K562 (cell line): ENCODE data around the gene PPM1N. TPM values are rescaled to one million over a fixed set of nuclear protein-coding genes. Genes with fewer than 3 reads are reported as not detected.

Source experiments
- BRD4 ChIP-seq: fragments of 200-600 bp; sonication (generic); IDR thresholded peaks from 2 replicates; pipeline ENCODE4 v1.6.1; 2017; ENCODE audit warnings: inconsistent platforms
- CAMTA2 ChIP-seq: fragments of 250-450 bp; sonication (Bioruptor Pico); conservative IDR thresholded peaks from 2 replicates; pipeline ENCODE4 v1.5.1; 2022
- CUX1 ChIP-seq: fragments of 200-800 bp; sonication (Bioruptor generic); IDR thresholded peaks from 2 replicates; pipeline ENCODE4 v1.6.1; 2016; ENCODE audit warnings: missing genetic modification characterization, missing compliant biosample characterization
- FOXM1 ChIP-seq, 2 experiments: fragments of 450-650 bp in 1 of 2; sonication (generic) in 1 of 2; formaldehyde crosslinking in 1 of 2; IDR thresholded peaks; 2 replicates each; pipeline versions ENCODE4 v1.6.1 to v1.9.0; 2017 to 2022; ENCODE audit warnings: low read depth in 2 of 2, mild to moderate bottlenecking in 2 of 2, missing genetic modification reagents in 1 of 2, moderate library complexity in 1 of 2
- MIER1 ChIP-seq: fragments of 450-650 bp; IDR thresholded peaks from 2 replicates; pipeline ENCODE4 v1.6.1; 2016; ENCODE audit warnings: antibody characterized with exemption, mild to moderate bottlenecking, low read depth
- NCOR1 ChIP-seq: fragments of 450-650 bp; IDR thresholded peaks from 2 replicates; pipeline ENCODE4 v1.6.1; 2016; ENCODE audit warnings: mild to moderate bottlenecking, moderate library complexity
- NR1H2 ChIP-seq: sonication (generic); formaldehyde crosslinking; IDR thresholded peaks from 2 replicates; pipeline ENCODE4 v1.4.0; 2020; ENCODE audit warnings: mild to moderate bottlenecking, missing genetic modification reagents
- PBX2 ChIP-seq, 2 experiments: IDR thresholded peaks in 1 of 2; conservative IDR thresholded peaks in 1 of 2; 2 replicates each; pipeline ENCODE4 v1.6.1; 2016; ENCODE audit warnings: low read depth in 2 of 2, mild to moderate bottlenecking in 1 of 2, missing compliant biosample characterization in 1 of 2, missing genetic modification characterization in 1 of 2, moderate library complexity in 1 of 2
- SMARCA5 ChIP-seq: fragments of 450-650 bp; IDR thresholded peaks from 2 replicates; pipeline ENCODE4 v1.6.1; 2016
- SREBF1 ChIP-seq: fragments of 150-350 bp; IDR thresholded peaks from 2 replicates; pipeline ENCODE4 v1.6.1; 2014; ENCODE audit warnings: antibody characterized with exemption, low read depth, low read length, borderline replicate concordance
- TOE1 ChIP-seq, 2 experiments: fragments of 450-650 bp in 1 of 2; sonication (generic) in 1 of 2; formaldehyde crosslinking in 1 of 2; IDR thresholded peaks; 2 replicates each; pipeline versions ENCODE4 v1.7.1 to v1.8.0; 2016 to 2022; ENCODE audit warnings: borderline replicate concordance in 2 of 2, mild to moderate bottlenecking in 2 of 2, antibody characterized with exemption in 1 of 2, inconsistent platforms in 1 of 2, low read depth in 1 of 2, missing genetic modification reagents in 1 of 2, moderate library complexity in 1 of 2
- ZNF124 ChIP-seq: sonication (generic); formaldehyde crosslinking; IDR thresholded peaks from 2 replicates; pipeline ENCODE4 v1.8.1; 2022; ENCODE audit warnings: missing genetic modification reagents
- ZNF398 ChIP-seq: fragments of 250-450 bp; sonication (Bioruptor Pico); IDR thresholded peaks from 2 replicates; pipeline ENCODE4 v1.8.0; 2021; ENCODE audit warnings: moderate library complexity, mild to moderate bottlenecking, inconsistent platforms
- ZSCAN29 ChIP-seq: fragments of 450-650 bp; IDR thresholded peaks from 2 replicates; pipeline ENCODE4 v1.6.1; 2017
- polyA plus RNA-seq, 8 experiments: library from polyadenylated mRNA; depleted of rRNA in 4 of 8; stranded (reverse) in 5 of 8; unstranded in 3 of 8; fragments of >200 nt; fragmentation: Nextera tagmentation in 2 of 8; fragmentation: Illumina TruSeq in 1 of 8; extraction: Ambion mirVana in 2 of 8; extraction: Trizol in 1 of 8; gene quantifications; 2 replicates each; pipeline versions ENCODE4 v1.2.1 to v1.2.3, GENCODE V29; 2011 to 2014; ENCODE audit warnings: inconsistent platforms in 1 of 8, missing spikeins in 1 of 8
- total RNA-seq, 7 experiments: library from RNA; depleted of rRNA in 6 of 7; stranded (reverse); fragments of >200 nt in 6 of 7; fragmentation: Illumina TruSeq in 2 of 7; extraction: Trizol in 2 of 7; gene quantifications; 2 replicates each; pipeline versions ENCODE4 v1.2.1 to v1.2.3, GENCODE V29; 2011 to 2021; ENCODE audit warnings: low replicate concordance in 1 of 7

Gene PPM1N
- total and polyA plus RNA-seq, 9 of the 15 experiments (the other 6 are each of a cell fraction or from before 2014, with no cell fraction given), result 4.5 to 15.6 (median 8.7) TPM

- TF ChIP-seq FOXM1 (IDR thresholded peaks at IDR 0.05; ENCODE audit: low read depth) (peak; percentile 79), FOXM1 (CRISPR knock-in tag; IDR thresholded peaks at IDR 0.05; ENCODE audit: low read depth) (no peak), PBX2 (CRISPR knock-in tag; IDR thresholded peaks at IDR 0.05; ENCODE audit: low read depth) (no peak), PBX2 (tag; conservative IDR thresholded peaks at IDR 0.05; ENCODE audit: low read depth) (no peak), SMARCA5 (peak; percentile 90), CAMTA2 (CRISPR knock-in tag) (no peak), CUX1 (CRISPR knock-in tag) (peak; percentile 77; the same call in 1 of the 2 replicates), BRD4 (0 out of 2 replicates have a peak, but pooled peaks have one; percentile 47), ZNF398 (CRISPR knock-in tag) (no peak), TOE1 (IDR thresholded peaks at IDR 0.05; ENCODE audit: borderline replicate concordance) (peak; percentile 93), TOE1 (CRISPR knock-in tag; IDR thresholded peaks at IDR 0.05; ENCODE audit: borderline replicate concordance, low read depth) (no peak), MIER1 (peak; percentile 51; the same call in 1 of the 2 replicates), NR1H2 (no peak), ZSCAN29 (peak; percentile 64; the same call in 1 of the 2 replicates), SREBF1 (peak; percentile 53; the same call in 1 of the 2 replicates), ZNF124 (no peak), NCOR1 (peak; percentile 43)
These were observed 19.6 kb upstream of the PPM1N start (continued) for GRCh38 chr19:45478454-45479238.
